Measurements from ENCODE around the gene COBLL1. TPM values are rescaled to one million over a fixed set of nuclear protein-coding genes. Genes with fewer than 3 reads are reported as not detected.

The COBLL1 gene
- total RNA-seq, 3 donors from 2014 or later: 19.5 to 30.0 (median 26.1) TPM

DNA sequence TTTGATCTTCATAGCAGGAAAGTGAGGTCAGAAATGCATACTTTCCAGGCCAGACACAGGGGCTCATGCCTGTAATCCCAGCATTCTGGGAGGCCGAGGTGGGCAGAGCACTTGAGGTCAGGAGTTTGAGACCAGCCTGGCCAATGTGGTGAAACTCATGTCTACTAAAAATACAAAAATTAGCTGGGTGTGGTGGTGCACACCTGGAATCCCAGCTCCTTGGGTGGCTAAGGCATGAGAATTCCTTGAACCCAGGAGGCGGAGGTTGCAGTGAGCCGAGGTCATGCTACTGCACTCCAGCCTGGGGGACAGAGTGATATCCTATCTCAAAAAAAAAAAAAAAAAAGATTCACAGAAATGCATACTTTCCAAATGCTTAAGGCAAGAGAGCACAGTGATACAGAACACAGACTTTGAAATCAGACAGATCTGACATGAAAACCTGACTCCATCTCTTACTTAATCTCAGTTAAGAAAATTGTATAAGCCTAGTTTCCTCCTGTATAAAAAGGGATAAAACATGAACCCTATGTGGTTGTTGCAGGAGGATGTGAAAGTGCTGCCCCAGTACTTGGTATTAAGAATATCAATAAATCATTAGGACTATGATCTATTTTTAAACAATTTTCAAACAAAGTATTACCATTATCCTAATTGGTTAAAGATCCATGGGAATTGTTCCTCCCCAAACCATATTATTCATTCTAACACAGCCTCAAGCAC lies 26.4 kb downstream of the COBLL1 start:
- Histone ChIP-seq H3K36me3 (ENCODE audit: low read depth) (no peaks in the 10 kb centered on the region), H3K4me1 (ENCODE audit: low read depth) (no peaks in the 10 kb centered on the region), H3K9me3 (no peaks in the 10 kb centered on the region), H3K4me3 (no peak overlapping the region)
- ATAC-seq (no peak), DNase-seq (no peak)
- TF ChIP-seq CTCF (IDR thresholded peaks at IDR 0.05): no peak
- intact Hi-C loops (cut with DNase I, micrococcal nuclease): no loop called here

GRCh38 chr2:164813535-164813934 lies 28.1 kb downstream of the COBLL1 start:
- intact Hi-C loops (cut with DNase I, micrococcal nuclease): no loop called here
- DNase-seq (no peak), ATAC-seq (no peak)
- Histone ChIP-seq H3K4me1 (ENCODE audit: low read depth) (no peaks in the 10 kb centered on the region), H3K4me3 (no peak overlapping the region), H3K9me3 (no peaks in the 10 kb centered on the region), H3K36me3 (ENCODE audit: low read depth) (no peaks in the 10 kb centered on the region)
- TF ChIP-seq CTCF (IDR thresholded peaks at IDR 0.05): no peak

GRCh38 chr2:164812378-164812777 lies 29.2 kb downstream of the COBLL1 start:
- DNase-seq (no peak), ATAC-seq (no peak)
- no peaks in the 10 kb centered on the region for H3K4me1 ChIP-seq (ENCODE audit: low read depth)
- no peak for TF ChIP-seq CTCF (IDR thresholded peaks at IDR 0.05)
- no peaks in the 10 kb centered on the region for H3K9me3 ChIP-seq
- intact Hi-C loops (cut with DNase I, micrococcal nuclease): no loop called here
- no peak overlapping the region for H3K4me3 ChIP-seq
- no peaks in the 10 kb centered on the region for H3K36me3 ChIP-seq (ENCODE audit: low read depth)

GRCh38 chr2:164811819-164812218 lies 29.8 kb downstream of the COBLL1 start:
- H3K4me1 ChIP-seq (ENCODE audit: low read depth): no peaks in the 10 kb centered on the region
- DNase-seq: no peak
- H3K9me3 ChIP-seq: no peaks in the 10 kb centered on the region
- TF ChIP-seq CTCF (IDR thresholded peaks at IDR 0.05): no peak
- intact Hi-C loops (cut with DNase I, micrococcal nuclease): no loop called here
- ATAC-seq: no peak
- H3K36me3 ChIP-seq (ENCODE audit: low read depth): no peaks in the 10 kb centered on the region
- no peak overlapping the region for H3K4me3 ChIP-seq

DNA sequence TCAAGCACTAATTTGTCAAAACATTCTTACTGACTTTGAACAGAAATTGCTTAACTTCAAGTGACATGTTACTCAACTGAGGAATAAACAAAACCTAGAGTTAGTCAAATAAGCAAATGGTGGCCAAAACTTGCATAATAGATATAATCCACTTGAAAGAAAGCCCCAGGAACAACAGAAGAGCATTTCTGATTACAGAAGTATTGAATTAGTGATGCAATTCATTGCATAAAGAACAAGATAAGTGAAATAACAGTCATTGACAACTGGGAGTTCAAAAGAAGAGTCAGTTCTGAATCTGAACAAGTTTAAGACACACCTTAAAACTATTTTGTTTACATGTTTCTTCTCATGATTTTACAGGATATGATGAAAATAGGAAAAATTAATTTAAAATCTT lies 30.8 kb downstream of the COBLL1 start:
- TF ChIP-seq CTCF (IDR thresholded peaks at IDR 0.05): no peak
- Histone ChIP-seq H3K4me3 (no peak overlapping the region), H3K36me3 (ENCODE audit: low read depth) (no peaks in the 10 kb centered on the region), H3K9me3 (no peaks in the 10 kb centered on the region), H3K4me1 (ENCODE audit: low read depth) (no peaks in the 10 kb centered on the region)
- DNase-seq: no peak
- intact Hi-C loops (cut with DNase I, micrococcal nuclease): no loop called here
- no peak for ATAC-seq

- DNase-seq (no peak), ATAC-seq (no peak)
- H3K4me1 ChIP-seq (ENCODE audit: low read depth): no peaks in the 10 kb centered on the region
- intact Hi-C loops (cut with DNase I, micrococcal nuclease): no loop called here
- no peak for TF ChIP-seq CTCF (IDR thresholded peaks at IDR 0.05)
- H3K4me3 ChIP-seq: no peak overlapping the region
- H3K9me3 ChIP-seq: no peaks in the 10 kb centered on the region
- H3K36me3 ChIP-seq (ENCODE audit: low read depth): no peaks in the 10 kb centered on the region
Measured at GRCh38 chr2:164808776-164809175, 32.8 kb downstream of the COBLL1 start.
